Ishikawa (cell line): ENCODE results near the gene ZNF844.

Experiments used
- CREB1 ChIP-seq: IDR thresholded peaks from 2 replicates; pipeline ENCODE4 v1.6.1; 2012; ENCODE audit warnings: low read depth
- EGR1 ChIP-seq: IDR thresholded peaks from 2 replicates; pipeline ENCODE4 v1.6.1; 2012
- RAD21 ChIP-seq: IDR thresholded peaks from 2 replicates; pipeline ENCODE4 v1.6.1; 2012; ENCODE audit warnings: low read depth
- REST ChIP-seq: IDR thresholded peaks from 2 replicates; pipeline ENCODE4 v1.6.1; 2012; ENCODE audit warnings: low read depth, mild to moderate bottlenecking
- TAF1 ChIP-seq: IDR thresholded peaks from 2 replicates; pipeline ENCODE4 v1.6.1; 2012; ENCODE audit warnings: low read depth, mild to moderate bottlenecking

- TF ChIP-seq TAF1 (no peak), REST (no peak), CREB1 (no peak), EGR1 (no peak), RAD21 (peak; percentile 60)
Observed at GRCh38 chr19:12090807-12091206, 26.3 kb downstream of the ZNF844 start.
